ENCODE data around the gene MTMR2.

MTMR2 gene

DNA sequence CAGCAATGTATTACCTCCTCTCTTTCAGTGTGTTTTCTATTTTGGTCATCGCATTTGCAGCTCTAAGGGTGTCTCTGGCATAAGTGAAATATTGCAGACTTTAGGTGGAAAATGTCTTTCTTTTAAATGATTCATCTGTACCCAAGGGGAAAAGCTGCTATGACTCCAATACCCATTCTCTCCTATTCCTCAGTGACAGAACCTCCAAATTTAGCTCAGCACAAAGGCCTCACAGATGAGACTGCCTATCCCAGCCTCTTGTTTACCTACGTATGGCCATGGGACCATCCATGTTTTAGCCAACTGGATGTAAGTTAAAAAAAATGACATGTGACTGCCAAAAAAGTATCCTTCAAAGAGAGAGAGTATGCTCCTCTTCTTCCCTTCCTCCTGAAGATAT, 7.9 kb downstream of the MTMR2 start:
- Histone ChIP-seq H3K4me1 (ENCODE audit: control insufficient read depth, insufficient read depth, low read length) (peaks cover 7% of the 10 kb centered on the region), H3K4me3 (ENCODE audit: low read length) (no peak overlapping the region), H3K36me3 (ENCODE audit: control insufficient read depth, insufficient read depth, low read length) (no peaks in the 10 kb centered on the region), H3K9ac (ENCODE audit: low read length) (no peak overlapping the region), H3K9me3 (ENCODE audit: control insufficient read depth, low read length) (no peaks in the 10 kb centered on the region), H3K27me3 (ENCODE audit: control insufficient read depth, insufficient read depth, low read length) (no peaks in the 10 kb centered on the region)

GRCh38 chr11:95915051-95915450, 8.9 kb downstream of the MTMR2 start:
- no peaks in the 10 kb centered on the region for H3K9me3 ChIP-seq (ENCODE audit: control insufficient read depth, low read length)
- no peaks in the 10 kb centered on the region for H3K27me3 ChIP-seq (ENCODE audit: control insufficient read depth, insufficient read depth, low read length)
- H3K4me3 ChIP-seq (ENCODE audit: low read length) = no peak overlapping the region
- no peaks in the 10 kb centered on the region for H3K36me3 ChIP-seq (ENCODE audit: control insufficient read depth, insufficient read depth, low read length)
- H3K4me1 ChIP-seq (ENCODE audit: control insufficient read depth, insufficient read depth, low read length) = peaks cover 7% of the 10 kb centered on the region
- no peak overlapping the region for H3K9ac ChIP-seq (ENCODE audit: low read length)

GRCh38 chr11:95913830-95914615, 9.9 kb downstream of the MTMR2 start:
- Histone ChIP-seq H3K27me3 (ENCODE audit: control insufficient read depth, insufficient read depth, low read length) (no peaks in the 10 kb centered on the region), H3K9ac (ENCODE audit: low read length) (no peak overlapping the region), H3K4me1 (ENCODE audit: control insufficient read depth, insufficient read depth, low read length) (peaks cover 7% of the 10 kb centered on the region), H3K4me3 (ENCODE audit: low read length) (no peak overlapping the region), H3K9me3 (ENCODE audit: control insufficient read depth, low read length) (no peaks in the 10 kb centered on the region), H3K36me3 (ENCODE audit: control insufficient read depth, insufficient read depth, low read length) (no peaks in the 10 kb centered on the region)

GRCh38 chr11:95912902-95913560, 10.9 kb downstream of the MTMR2 start:
- no peak overlapping the region for H3K4me3 ChIP-seq (ENCODE audit: low read length)

DNA sequence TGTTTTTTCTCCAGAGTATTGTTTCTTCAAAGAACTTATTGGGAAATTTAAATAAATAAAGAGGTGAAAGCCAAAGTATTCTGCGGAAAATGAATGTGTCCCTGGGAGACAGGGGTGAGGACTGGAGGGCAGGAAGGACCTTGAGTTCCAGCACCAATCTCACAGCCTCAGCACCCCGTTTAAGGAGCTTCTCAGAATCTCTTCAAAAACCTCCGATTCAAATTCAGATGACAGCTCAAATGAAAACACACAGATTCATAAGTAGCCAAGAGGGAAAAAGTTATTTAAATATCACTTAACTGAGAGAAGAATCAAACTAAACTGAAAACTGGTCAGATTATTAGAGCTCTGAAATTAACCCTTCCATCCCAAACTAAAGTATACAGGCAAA, 12.5 kb downstream of the MTMR2 start:
- no peaks in the 10 kb centered on the region for H3K9me3 ChIP-seq (ENCODE audit: control insufficient read depth, low read length)
- no peak overlapping the region for H3K9ac ChIP-seq (ENCODE audit: low read length)
- H3K36me3 ChIP-seq (ENCODE audit: control insufficient read depth, insufficient read depth, low read length) = no peaks in the 10 kb centered on the region
- no peak overlapping the region for H3K4me3 ChIP-seq (ENCODE audit: low read length)
- no peaks in the 10 kb centered on the region for H3K27me3 ChIP-seq (ENCODE audit: control insufficient read depth, insufficient read depth, low read length)
- no peaks in the 10 kb centered on the region for H3K4me1 ChIP-seq (ENCODE audit: control insufficient read depth, insufficient read depth, low read length)

More at GRCh38 chr11:95912902-95913560, 10.9 kb downstream of the MTMR2 start:
- Histone ChIP-seq H3K9ac (ENCODE audit: low read length) (no peak overlapping the region), H3K9me3 (ENCODE audit: control insufficient read depth, low read length) (no peaks in the 10 kb centered on the region), H3K36me3 (ENCODE audit: control insufficient read depth, insufficient read depth, low read length) (no peaks in the 10 kb centered on the region), H3K27me3 (ENCODE audit: control insufficient read depth, insufficient read depth, low read length) (no peaks in the 10 kb centered on the region), H3K4me1 (ENCODE audit: control insufficient read depth, insufficient read depth, low read length) (peaks cover 7% of the 10 kb centered on the region)

DNA sequence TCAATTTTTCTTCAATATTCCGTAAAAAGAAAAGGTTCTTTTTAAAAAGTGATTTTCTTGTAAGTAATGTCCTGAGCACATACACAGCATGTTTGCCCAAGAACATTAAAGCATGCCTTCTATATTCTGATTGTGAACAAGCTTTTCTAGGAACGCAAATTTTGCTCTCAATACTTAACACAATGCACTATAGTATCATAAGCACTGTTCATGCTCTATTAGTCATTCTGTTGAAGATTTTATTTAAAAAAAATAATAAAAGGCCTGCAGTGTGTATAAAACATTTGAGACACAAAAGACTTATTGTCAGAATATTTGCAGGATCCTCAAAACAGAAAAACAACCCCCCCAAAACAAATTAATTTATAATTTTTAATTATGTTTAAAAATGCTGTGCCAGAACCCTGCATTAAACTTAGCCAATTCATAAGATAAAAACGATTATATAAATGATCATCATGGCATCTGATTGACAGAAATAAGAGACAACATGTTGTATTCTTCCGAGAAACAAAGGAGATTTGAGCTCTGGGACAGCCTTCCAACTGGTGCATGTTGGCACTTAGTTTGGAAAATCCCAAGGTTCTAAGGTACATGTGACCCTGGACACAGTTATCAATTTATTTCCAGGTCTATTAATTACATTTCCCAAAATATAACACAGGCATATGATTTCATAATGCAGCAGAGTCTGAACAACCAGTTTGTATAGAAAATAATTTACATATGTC, 13.1 kb downstream of the MTMR2 start:
- Histone ChIP-seq H3K36me3 (ENCODE audit: control insufficient read depth, insufficient read depth, low read length) (no peaks in the 10 kb centered on the region), H3K4me3 (ENCODE audit: low read length) (no peak overlapping the region), H3K4me1 (ENCODE audit: control insufficient read depth, insufficient read depth, low read length) (no peaks in the 10 kb centered on the region), H3K9ac (ENCODE audit: low read length) (no peak overlapping the region), H3K9me3 (ENCODE audit: control insufficient read depth, low read length) (no peaks in the 10 kb centered on the region), H3K27me3 (ENCODE audit: control insufficient read depth, insufficient read depth, low read length) (no peaks in the 10 kb centered on the region)

DNA sequence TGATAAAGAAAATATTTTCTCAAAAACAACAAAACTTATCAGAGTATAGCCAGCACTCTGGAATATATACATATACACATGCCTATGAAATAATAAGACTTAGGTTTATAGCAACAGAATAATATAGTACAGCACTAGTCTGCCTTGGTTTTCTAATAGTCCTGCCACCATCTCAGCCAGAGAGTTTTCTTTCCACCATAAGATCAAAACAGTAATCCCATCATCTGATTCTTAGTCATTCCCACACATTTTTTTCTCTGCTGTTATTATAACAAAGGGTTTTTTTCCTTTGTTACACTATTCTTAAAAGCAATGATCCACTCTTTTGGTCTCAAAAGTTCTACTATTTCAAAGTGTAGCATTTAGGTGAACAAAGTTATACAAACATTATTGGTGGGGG, 15.1 kb downstream of the MTMR2 start:
- no peaks in the 10 kb centered on the region for H3K36me3 ChIP-seq (ENCODE audit: control insufficient read depth, insufficient read depth, low read length)
- H3K4me1 ChIP-seq (ENCODE audit: control insufficient read depth, insufficient read depth, low read length) = no peaks in the 10 kb centered on the region
- H3K27me3 ChIP-seq (ENCODE audit: control insufficient read depth, insufficient read depth, low read length) = no peaks in the 10 kb centered on the region
- H3K9me3 ChIP-seq (ENCODE audit: control insufficient read depth, low read length) = no peaks in the 10 kb centered on the region
- H3K4me3 ChIP-seq (ENCODE audit: low read length) = no peak overlapping the region
- no peak overlapping the region for H3K9ac ChIP-seq (ENCODE audit: low read length)

DNA sequence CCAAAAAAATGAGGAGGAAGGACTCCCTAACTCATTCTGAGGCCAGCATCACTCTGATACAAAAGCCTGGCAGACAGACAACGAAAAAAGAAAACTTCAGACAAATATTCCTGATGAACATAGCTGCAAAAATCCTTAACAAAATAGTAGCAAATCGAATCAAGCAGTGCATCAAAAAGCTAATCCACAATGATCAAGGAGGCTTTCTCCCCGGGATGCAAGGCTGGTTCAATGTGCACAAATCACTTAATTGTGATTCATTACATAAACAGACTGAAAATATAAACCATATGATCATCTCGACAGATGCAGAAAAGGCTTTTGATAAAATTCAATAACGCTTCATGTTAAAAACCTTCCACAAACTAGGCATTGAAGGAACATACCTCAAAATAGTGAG, 16.4 kb downstream of the MTMR2 start:
- Histone ChIP-seq H3K4me1 (ENCODE audit: control insufficient read depth, insufficient read depth, low read length) (no peaks in the 10 kb centered on the region), H3K36me3 (ENCODE audit: control insufficient read depth, insufficient read depth, low read length) (no peaks in the 10 kb centered on the region), H3K9me3 (ENCODE audit: control insufficient read depth, low read length) (no peaks in the 10 kb centered on the region), H3K27me3 (ENCODE audit: control insufficient read depth, insufficient read depth, low read length) (no peaks in the 10 kb centered on the region), H3K4me3 (ENCODE audit: low read length) (no peak overlapping the region), H3K9ac (ENCODE audit: low read length) (no peak overlapping the region)

GRCh38 chr11:95904009-95904650, 19.8 kb downstream of the MTMR2 start:
- Histone ChIP-seq H3K9me3 (ENCODE audit: control insufficient read depth, low read length) (no peaks in the 10 kb centered on the region), H3K27me3 (ENCODE audit: control insufficient read depth, insufficient read depth, low read length) (no peaks in the 10 kb centered on the region), H3K4me3 (ENCODE audit: low read length) (no peak overlapping the region), H3K9ac (ENCODE audit: low read length) (no peak overlapping the region), H3K36me3 (ENCODE audit: control insufficient read depth, insufficient read depth, low read length) (no peaks in the 10 kb centered on the region), H3K4me1 (ENCODE audit: control insufficient read depth, insufficient read depth, low read length) (no peaks in the 10 kb centered on the region)

DNA sequence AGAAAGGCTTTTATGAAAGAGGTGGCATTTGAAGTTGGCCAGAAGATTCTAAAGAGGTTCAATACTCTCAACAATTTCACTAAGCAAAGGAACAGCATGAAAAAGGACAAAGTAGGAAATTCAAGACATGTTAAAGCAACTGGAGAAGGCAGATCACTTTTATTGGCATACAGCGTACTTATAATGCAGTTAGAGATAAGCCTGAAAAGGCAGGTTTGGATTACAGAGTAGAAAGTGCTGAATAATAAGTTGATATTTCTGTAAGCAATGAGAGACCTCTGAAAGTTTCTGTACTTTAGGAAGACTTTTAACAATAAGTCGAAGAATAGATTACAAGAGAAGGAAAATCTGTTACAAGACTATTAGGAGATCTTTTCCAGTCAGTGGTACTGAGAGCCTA, 25.1 kb downstream of the MTMR2 start:
- Histone ChIP-seq H3K36me3 (ENCODE audit: control insufficient read depth, insufficient read depth, low read length) (no peaks in the 10 kb centered on the region), H3K9ac (ENCODE audit: low read length) (no peak overlapping the region), H3K27me3 (ENCODE audit: control insufficient read depth, insufficient read depth, low read length) (no peaks in the 10 kb centered on the region), H3K9me3 (ENCODE audit: control insufficient read depth, low read length) (no peaks in the 10 kb centered on the region), H3K4me1 (ENCODE audit: control insufficient read depth, insufficient read depth, low read length) (peaks cover 5% of the 10 kb centered on the region), H3K4me3 (ENCODE audit: low read length) (no peak overlapping the region)

- peaks cover 10% of the 10 kb centered on the region for H3K4me1 ChIP-seq (ENCODE audit: control insufficient read depth, insufficient read depth, low read length)
- no peak overlapping the region for H3K9ac ChIP-seq (ENCODE audit: low read length)
- no peak overlapping the region for H3K4me3 ChIP-seq (ENCODE audit: low read length)
- no peaks in the 10 kb centered on the region for H3K27me3 ChIP-seq (ENCODE audit: control insufficient read depth, insufficient read depth, low read length)
- H3K36me3 ChIP-seq (ENCODE audit: control insufficient read depth, insufficient read depth, low read length) = no peaks in the 10 kb centered on the region
- no peaks in the 10 kb centered on the region for H3K9me3 ChIP-seq (ENCODE audit: control insufficient read depth, low read length)
Observed at GRCh38 chr11:95897731-95898130, 26.2 kb downstream of the MTMR2 start.

- H3K9me3 ChIP-seq (ENCODE audit: control insufficient read depth, low read length) = no peaks in the 10 kb centered on the region
- H3K4me1 ChIP-seq (ENCODE audit: control insufficient read depth, insufficient read depth, low read length) = peaks cover 22% of the 10 kb centered on the region
- H3K9ac ChIP-seq (ENCODE audit: low read length) = no peak overlapping the region
- no peaks in the 10 kb centered on the region for H3K27me3 ChIP-seq (ENCODE audit: control insufficient read depth, insufficient read depth, low read length)
- H3K4me3 ChIP-seq (ENCODE audit: low read length) = no peak overlapping the region
- H3K36me3 ChIP-seq (ENCODE audit: control insufficient read depth, insufficient read depth, low read length) = no peaks in the 10 kb centered on the region
Observed at GRCh38 chr11:95895815-95896214, 28.1 kb downstream of the MTMR2 start.

Data from mucosa of stomach (tissue), 1 donor.